Testis (tissue), 2 donors: ENCODE measurements around the gene GTPBP1.

Experiments
- CTCF ChIP-seq, 3 experiments: fragments of 450-650 bp in 2 of 3; fragments of 200-600 bp in 1 of 3; sonication (generic) in 1 of 3; IDR thresholded peaks; one replicate each; pipeline ENCODE4 v1.5.1; 2016 to 2019; ENCODE audit warnings: antibody characterized with exemption in 3 of 3, mild to moderate bottlenecking in 2 of 3, moderate library complexity in 1 of 3
- POLR2A ChIP-seq: fragments of 450-650 bp; IDR thresholded peaks from one replicate; pipeline ENCODE4 v1.6.1; 2017; ENCODE audit warnings: antibody characterized with exemption, mild to moderate bottlenecking, moderate library complexity

- no peak for TF ChIP-seq CTCF (IDR thresholded peaks at IDR 0.05)
- no peak for TF ChIP-seq POLR2A
Observed at GRCh38 chr22:38742176-38742942, 36.6 kb downstream of the GTPBP1 start.
